ENCODE data around the gene MICAL1. TPM values are rescaled to one million over a fixed set of nuclear protein-coding genes. Genes with fewer than 3 reads are reported as not detected.

Gene MICAL1
- total RNA-seq, 1 donor from 2014 or later = 31.0 TPM

DNA sequence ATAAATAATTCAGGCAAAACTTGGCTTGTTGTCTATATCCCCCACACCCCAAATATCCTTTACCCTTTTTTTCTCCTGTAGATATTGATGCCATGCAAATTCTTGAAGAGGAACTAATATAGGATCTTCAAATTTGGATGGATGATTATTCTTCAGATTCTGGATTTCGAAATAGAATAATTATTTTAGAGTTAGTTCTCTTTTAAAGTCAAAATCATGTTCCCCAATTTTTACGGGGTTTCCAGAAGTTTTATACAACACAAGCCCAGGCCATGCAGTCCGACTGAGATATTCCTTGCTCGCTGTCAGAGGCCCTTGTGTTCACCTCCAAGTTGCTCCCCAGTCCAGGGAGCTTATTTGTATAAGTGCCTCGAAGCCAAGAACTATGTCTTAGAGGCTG is 19.5 kb downstream of the MICAL1 start:
- no peak for DNase-seq

DNA sequence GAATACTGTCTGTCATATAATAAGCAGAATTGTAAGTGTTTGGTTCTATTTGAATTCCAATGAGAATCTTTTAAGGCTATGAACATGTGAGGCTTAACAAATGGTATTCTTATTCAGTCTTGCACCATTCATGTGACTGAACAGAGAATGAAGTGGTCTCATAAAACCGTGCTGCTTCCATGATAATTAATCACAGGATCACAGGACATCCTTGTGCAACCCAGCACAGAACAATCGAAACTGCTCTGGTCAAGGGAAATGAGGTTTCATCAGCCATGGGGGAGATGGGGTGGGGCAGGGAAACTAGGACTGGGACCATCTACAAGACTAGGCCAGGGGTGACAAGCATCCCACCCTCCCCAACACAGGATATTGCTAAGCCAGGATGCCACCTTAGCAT is 21.1 kb downstream of the MICAL1 start:
- no peak for DNase-seq

DNA sequence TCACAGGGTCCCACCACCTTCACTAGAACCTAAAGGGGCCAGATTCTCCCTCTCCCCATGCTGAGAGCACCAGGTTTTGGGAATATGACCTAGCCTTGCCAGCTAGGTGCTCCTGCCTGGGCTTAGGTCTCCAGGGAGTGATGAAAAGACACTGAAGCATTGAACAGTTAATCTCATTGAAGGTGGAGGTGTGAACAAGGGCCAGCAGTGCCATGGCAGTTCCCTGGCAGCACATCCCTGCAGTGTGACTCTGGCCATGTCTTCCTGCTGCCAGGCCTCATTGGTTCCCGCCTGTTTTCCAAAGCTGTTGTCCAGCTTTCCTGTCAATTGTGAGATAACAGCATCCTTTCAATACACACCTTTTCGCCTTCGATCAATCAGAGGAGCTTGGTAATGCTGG is 26.1 kb downstream of the MICAL1 start:
- no peak for DNase-seq

DNA sequence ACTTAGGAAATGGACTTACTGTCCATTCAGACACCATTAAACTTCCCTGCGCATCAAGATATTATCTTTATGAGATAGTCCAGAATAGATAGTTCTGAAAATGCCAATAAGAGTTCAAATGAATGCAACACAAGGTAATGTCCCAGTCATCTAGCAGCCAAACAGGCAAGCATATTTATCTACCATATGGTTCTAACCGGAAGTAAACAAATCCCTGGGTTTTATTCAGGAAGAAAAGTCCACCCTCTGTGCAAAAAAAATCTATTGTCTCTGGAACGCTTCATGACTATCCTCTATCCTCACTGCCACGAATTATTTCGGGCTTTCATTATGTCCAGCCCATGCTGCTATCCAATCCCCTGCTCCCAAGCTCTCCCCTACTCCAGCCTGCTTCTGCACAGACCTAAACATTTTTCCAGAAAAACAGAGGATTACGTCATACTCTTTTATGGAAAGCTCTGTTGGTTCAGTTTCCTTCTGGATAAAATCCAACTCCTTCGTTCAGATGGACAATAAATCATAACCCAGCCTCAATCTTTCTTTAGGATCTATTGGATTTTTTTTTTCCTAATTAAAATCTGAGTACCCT is 26.6 kb downstream of the MICAL1 start:
- DNase-seq = no peak

DNA sequence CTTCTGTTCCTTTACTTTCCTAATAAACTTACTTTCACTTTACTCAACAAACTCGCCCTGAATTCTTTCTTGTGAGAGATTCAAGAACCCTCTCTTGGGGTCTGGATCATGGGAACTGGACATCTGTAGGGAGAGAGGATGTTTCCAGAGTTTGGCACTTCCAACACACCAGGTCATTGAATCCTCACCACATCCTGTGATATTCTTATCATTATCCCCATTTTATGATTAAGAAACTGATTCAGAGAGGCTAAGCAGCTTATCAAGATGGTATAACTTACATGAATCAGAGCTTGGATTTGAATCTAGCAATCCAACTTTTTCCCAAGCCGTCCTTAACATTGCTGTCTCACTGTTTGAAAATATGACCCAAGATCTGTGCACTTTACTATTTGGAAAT is 30.6 kb downstream of the MICAL1 start:
- DNase-seq = no peak

DNA sequence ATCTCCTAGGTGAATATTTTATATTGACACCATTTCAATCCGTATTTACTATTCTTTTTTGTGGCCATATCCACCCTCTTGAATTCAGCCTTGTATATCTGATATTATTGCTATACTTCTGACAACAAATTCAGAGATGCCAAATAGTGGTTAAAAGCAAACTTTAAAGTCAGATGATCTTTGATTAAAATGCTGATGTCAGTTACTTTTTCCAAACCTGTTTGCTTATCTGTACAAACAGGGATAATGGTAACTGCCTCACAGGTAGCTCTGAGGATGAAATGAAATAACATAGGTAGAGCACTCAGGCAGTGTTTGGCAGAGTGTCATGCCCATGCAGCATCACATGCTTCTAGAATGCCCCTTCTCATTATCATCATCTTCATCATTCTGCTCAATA is 34.4 kb downstream of the MICAL1 start:
- no peak for DNase-seq

DNA sequence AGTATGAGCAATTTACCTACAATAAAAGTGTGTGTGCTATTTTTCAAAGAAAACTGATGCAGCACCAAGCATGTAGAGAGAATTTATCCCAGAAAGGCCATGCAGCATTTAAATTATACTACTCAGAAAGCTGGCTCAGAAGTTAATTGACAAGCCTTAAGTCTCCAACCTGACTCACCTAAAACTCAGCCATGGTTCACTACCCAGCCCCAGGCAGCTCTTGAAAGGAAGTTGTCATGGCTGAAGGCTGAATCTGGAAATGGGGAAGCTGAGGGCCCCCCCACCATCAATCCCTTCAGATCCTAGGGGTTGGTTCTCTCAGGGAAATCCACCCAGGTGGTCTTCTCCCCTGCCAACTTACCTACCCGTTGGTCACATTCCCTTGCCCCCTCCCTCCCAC is 34.8 kb downstream of the MICAL1 start:
- DNase-seq = no peak

DNA sequence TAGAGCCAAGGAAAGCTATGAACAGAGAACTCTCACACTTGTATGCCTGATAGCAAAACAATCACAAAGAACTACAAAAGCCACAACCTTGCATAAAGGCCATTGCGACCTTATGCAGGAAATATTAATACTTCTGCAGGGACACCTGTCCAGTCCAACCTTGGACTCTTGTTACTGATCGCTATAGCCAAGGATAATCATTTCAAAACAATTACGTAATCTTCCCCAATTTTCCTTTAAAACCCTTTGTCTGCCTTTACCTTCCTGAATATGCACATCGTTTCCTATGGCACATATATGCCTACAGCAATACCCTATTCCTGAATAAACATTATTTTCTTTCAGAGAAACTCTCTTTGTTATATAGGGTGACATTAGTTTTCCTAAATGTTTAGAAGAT is 37.9 kb downstream of the MICAL1 start:
- no peak for DNase-seq

DNA sequence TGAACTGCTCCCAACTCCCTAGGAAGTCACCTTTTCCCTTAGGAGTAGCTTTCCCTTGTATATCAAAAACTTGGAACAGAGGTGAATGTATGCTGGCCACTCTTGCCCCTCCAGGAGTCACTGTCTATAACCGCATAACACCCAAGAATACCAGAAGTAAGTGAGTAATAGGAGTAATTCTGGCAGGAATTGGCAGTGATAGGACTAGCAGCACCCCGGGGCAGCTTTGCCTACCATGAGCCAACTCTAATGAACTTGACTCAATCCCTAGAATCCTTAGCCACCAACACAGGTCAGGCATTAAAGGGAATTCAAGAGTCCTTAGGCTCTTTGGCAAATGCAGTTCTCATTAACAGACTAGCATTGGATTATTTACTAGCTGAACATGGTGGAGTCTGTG is 44.5 kb downstream of the MICAL1 start:
- no peak for DNase-seq

DNA sequence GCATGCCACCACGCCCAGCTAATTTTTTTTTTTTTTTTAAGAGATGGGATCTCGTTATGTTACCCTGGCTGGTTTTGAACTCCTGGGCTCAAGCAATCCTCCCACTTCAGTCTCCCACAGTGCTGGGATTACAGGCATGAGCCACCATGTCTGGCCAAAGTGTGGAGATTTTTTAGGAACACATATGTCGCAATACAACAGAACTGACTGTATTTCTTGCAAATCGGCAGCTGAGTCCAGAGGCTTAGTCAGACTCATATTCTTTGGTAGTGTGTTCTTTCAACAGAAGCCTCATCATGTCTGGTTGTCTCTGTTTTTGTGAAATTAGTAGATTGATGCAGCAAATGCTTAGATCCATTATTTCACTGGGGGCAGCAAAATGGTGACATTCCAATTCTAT is 49.4 kb downstream of the MICAL1 start:
- no peak for DNase-seq

DNA sequence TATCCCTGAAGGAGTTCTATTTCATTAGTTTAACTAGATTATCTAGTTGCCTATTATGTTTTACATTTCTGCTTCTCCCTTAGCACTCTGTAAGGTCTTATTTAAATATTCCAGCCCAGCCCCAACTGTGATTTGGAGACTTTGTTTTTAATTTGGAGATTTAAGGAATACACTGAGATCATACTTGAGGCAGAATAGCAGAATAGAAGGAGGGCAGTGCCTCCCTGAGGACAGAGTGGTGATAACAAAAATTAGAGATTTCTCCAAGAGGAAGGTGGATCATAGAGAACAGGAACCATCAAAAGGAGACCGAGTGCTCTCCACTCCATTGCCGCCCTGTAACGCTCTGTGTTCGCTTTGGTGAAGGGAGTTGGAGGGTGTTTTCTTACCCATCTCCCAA is 58.6 kb downstream of the MICAL1 start:
- no peak for DNase-seq

DNA sequence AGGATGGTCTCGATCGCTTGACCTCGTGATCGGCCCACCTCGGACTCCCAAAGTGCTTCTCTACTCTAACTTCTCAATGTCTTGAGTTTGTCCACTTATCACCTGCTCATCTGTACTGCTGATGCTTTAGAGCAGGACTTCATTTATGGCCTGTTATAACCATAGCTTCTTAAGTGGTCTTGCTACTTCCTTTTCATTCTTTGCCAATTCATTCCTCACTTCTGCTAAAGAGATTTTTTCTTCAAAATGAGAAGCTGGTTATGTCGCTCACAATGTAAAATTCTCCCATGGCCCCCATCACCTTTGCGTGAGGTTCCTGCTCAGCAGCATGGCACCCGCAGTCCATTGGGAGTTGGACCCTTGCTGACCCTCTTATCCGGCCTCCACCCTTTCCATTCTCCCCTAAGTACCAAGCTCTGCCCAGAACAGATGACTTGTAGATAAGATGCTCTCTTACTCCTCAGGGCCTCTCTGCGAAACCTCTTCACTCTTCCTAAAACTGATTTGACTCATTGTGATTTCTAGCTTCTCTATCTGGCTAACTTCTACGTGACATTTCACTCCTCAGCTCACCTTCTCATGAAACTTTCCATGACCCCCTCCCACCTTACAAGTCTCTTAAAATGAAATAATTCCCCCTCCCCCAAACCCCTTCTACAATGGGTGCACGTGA is 59.4 kb downstream of the MICAL1 start:
- DNase-seq = no peak

Other genes with a start within 250 kb of the MICAL1 start
- gene CD164, start 73.3 kb downstream of the MICAL1 start, total RNA-seq = 67.1 TPM
- gene PPIL6, start 15.1 kb downstream of the MICAL1 start, total RNA-seq = 41.5 TPM
- gene SMPD2, start 15.0 kb downstream of the MICAL1 start, total RNA-seq = 3.1 TPM
- gene ZBTB24, start 27.4 kb upstream of the MICAL1 start, total RNA-seq = 14.8 TPM
- gene AK9, start 235.4 kb upstream of the MICAL1 start, total RNA-seq = 62.2 TPM
- gene FIG4, start 235.5 kb upstream of the MICAL1 start, total RNA-seq = 42.9 TPM

Data from occipital lobe (tissue), 2 donors.